ENCODE measurements around the gene MSL2.

GRCh38 chr3:136136454-136136853 is 59.7 kb downstream of the MSL2 start:
- TF ChIP-seq, protein P1, sequence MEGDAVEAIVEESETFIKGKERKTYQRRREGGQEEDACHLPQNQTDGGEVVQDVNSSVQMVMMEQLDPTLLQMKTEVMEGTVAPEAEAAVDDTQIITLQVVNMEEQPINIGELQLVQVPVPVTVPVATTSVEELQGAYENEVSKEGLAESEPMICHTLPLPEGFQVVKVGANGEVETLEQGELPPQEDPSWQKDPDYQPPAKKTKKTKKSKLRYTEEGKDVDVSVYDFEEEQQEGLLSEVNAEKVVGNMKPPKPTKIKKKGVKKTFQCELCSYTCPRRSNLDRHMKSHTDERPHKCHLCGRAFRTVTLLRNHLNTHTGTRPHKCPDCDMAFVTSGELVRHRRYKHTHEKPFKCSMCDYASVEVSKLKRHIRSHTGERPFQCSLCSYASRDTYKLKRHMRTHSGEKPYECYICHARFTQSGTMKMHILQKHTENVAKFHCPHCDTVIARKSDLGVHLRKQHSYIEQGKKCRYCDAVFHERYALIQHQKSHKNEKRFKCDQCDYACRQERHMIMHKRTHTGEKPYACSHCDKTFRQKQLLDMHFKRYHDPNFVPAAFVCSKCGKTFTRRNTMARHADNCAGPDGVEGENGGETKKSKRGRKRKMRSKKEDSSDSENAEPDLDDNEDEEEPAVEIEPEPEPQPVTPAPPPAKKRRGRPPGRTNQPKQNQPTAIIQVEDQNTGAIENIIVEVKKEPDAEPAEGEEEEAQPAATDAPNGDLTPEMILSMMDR (IDR thresholded peaks at IDR 0.05) = no peak
- no peak for TF ChIP-seq POLR2A (IDR thresholded peaks at IDR 0.05)
